GM18909 (cell line): ENCODE results near the gene PJVK.

Source experiments
- ATAC-seq: cut with Tn5 transposase; IDR thresholded peaks from one replicate; pipeline ENCODE4 v1.9.1; 2021; ENCODE audit warnings: mild to moderate bottlenecking; ENCODE audit not compliant: unreplicated experiment, poor library complexity

The PJVK gene

GRCh38 chr2:178478439-178479274 is 27.5 kb downstream of the PJVK start, which contains the start of gene FKBP7:
Gene FKBP7, minus strand, starts transcription at chr2:178478600. Its CDS starts 101 bp downstream, at chr2:178478499.
- peak; percentile 49 for ATAC-seq

- ATAC-seq: no peak
These were observed 28.1 kb downstream of the PJVK start for GRCh38 chr2:178479275-178479616.

- no peak for ATAC-seq
These were observed 28.6 kb downstream of the PJVK start for GRCh38 chr2:178479758-178480226.

- peak; percentile 70 for ATAC-seq
These were observed 29.3 kb downstream of the PJVK start, which contains the start of gene PLEKHA3 for GRCh38 chr2:178480227-178481181. Gene PLEKHA3, plus strand, starts transcription at chr2:178480457. Its CDS starts 413 bp downstream, at chr2:178480870.

- peak; percentile 40 for ATAC-seq
These were observed 31.3 kb downstream of the PJVK start for GRCh38 chr2:178482437-178482836.

GRCh38 chr2:178484245-178485041 is 33.3 kb downstream of the PJVK start:
- ATAC-seq: no peak

GRCh38 chr2:178485356-178485755 is 34.2 kb downstream of the PJVK start:
- ATAC-seq: no peak

GRCh38 chr2:178491612-178492011 is 40.4 kb downstream of the PJVK start:
- ATAC-seq: no peak

- ATAC-seq: no peak
These were observed 44.9 kb downstream of the PJVK start for GRCh38 chr2:178496049-178496448.

GRCh38 chr2:178498137-178498536 is 47.0 kb downstream of the PJVK start:
- ATAC-seq: peak; percentile 58

- no peak for ATAC-seq
These were observed 48.5 kb downstream of the PJVK start for GRCh38 chr2:178499640-178500039.

GRCh38 chr2:178502751-178503150 is 51.6 kb downstream of the PJVK start:
- no peak for ATAC-seq

GRCh38 chr2:178506101-178506500 is 54.9 kb downstream of the PJVK start:
- no peak for ATAC-seq

GRCh38 chr2:178506524-178506923 is 55.3 kb downstream of the PJVK start:
- no peak for ATAC-seq

- ATAC-seq: no peak
These were observed 55.8 kb downstream of the PJVK start for GRCh38 chr2:178506949-178507348.

- ATAC-seq: no peak
These were observed 57.5 kb downstream of the PJVK start for GRCh38 chr2:178508646-178509045.

GRCh38 chr2:178510384-178510783 is 59.2 kb downstream of the PJVK start:
- ATAC-seq: no peak
